SIG-M5 (cell line): Measurements from ENCODE around the gene SFMBT2.

Experiments used
- DNase-seq: peaks from one replicate; lab custom pipeline; 2025; lab: John Stamatoyannopoulos, UW

SFMBT2 gene

GRCh38 chr10:7298495-7298894 lies 112.3 kb downstream of the SFMBT2 start:
- DNase-seq: no peak

- no peak for DNase-seq
Measured at GRCh38 chr10:7297094-7297493, 113.7 kb downstream of the SFMBT2 start.

GRCh38 chr10:7296648-7297047 lies 114.2 kb downstream of the SFMBT2 start:
- DNase-seq: no peak

GRCh38 chr10:7296076-7296475 lies 114.8 kb downstream of the SFMBT2 start:
- DNase-seq: no peak

- no peak for DNase-seq
Measured at GRCh38 chr10:7293378-7293920, 117.4 kb downstream of the SFMBT2 start.

GRCh38 chr10:7291487-7292270 lies 119.2 kb downstream of the SFMBT2 start:
- no peak for DNase-seq

- DNase-seq: no peak
Measured at GRCh38 chr10:7288060-7288690, 122.7 kb downstream of the SFMBT2 start.

GRCh38 chr10:7287377-7287776 lies 123.5 kb downstream of the SFMBT2 start:
- DNase-seq: no peak

GRCh38 chr10:7285522-7286322 lies 125.1 kb downstream of the SFMBT2 start:
- DNase-seq: no peak

- no peak for DNase-seq
Measured at GRCh38 chr10:7283246-7283645, 127.6 kb downstream of the SFMBT2 start.

GRCh38 chr10:7282457-7282856 lies 128.4 kb downstream of the SFMBT2 start:
- DNase-seq: no peak

GRCh38 chr10:7281429-7281828 lies 129.4 kb downstream of the SFMBT2 start:
- no peak for DNase-seq

GRCh38 chr10:7279303-7279702 lies 131.5 kb downstream of the SFMBT2 start:
- DNase-seq: no peak

- no peak for DNase-seq
Measured at GRCh38 chr10:7277867-7278266, 133.0 kb downstream of the SFMBT2 start.

GRCh38 chr10:7277432-7277831 lies 133.4 kb downstream of the SFMBT2 start:
- no peak for DNase-seq

GRCh38 chr10:7275761-7276440 lies 134.9 kb downstream of the SFMBT2 start:
- no peak for DNase-seq

GRCh38 chr10:7274293-7274692 lies 136.5 kb downstream of the SFMBT2 start:
- DNase-seq: no peak

GRCh38 chr10:7272008-7272407 lies 138.8 kb downstream of the SFMBT2 start:
- no peak for DNase-seq

- DNase-seq: no peak
Measured at GRCh38 chr10:7269988-7270387, 140.8 kb downstream of the SFMBT2 start.

- DNase-seq: no peak
Measured at GRCh38 chr10:7267142-7267541, 143.7 kb downstream of the SFMBT2 start.

- DNase-seq: no peak
Measured at GRCh38 chr10:7265396-7266123, 145.3 kb downstream of the SFMBT2 start.
